Endothelial cell of umbilical vein (primary cell): Measurements from ENCODE around the gene PHYH.

Source experiments
- EZH2 ChIP-seq: IDR thresholded peaks from 2 replicates; pipeline ENCODE4 v1.6.1; 2012; ENCODE audit warnings: borderline replicate concordance, low read depth, mild to moderate bottlenecking, moderate library complexity, low read length, inconsistent platforms; ENCODE audit not compliant: severe bottlenecking
- GATA2 ChIP-seq: IDR thresholded peaks from 2 replicates; pipeline ENCODE4 v1.7.0; 2011; ENCODE audit warnings: low read depth, mild to moderate bottlenecking, moderate library complexity, mixed read lengths, low read length; ENCODE audit not compliant: insufficient read length, insufficient read depth
- JUN ChIP-seq: IDR thresholded peaks from 2 replicates; pipeline ENCODE4 v1.6.1; 2011; ENCODE audit warnings: borderline replicate concordance, low read depth; ENCODE audit not compliant: insufficient read length, insufficient read depth
- MAX ChIP-seq: IDR thresholded peaks from 2 replicates; pipeline ENCODE4 v1.6.1; 2011; ENCODE audit not compliant: insufficient read depth, insufficient read length
- MYC ChIP-seq: IDR thresholded peaks from one replicate; pipeline ENCODE4 v1.6.1; 2011; ENCODE audit warnings: mild to moderate bottlenecking, low read depth, low read length
- POLR2A ChIP-seq: IDR thresholded peaks from 2 replicates; pipeline ENCODE4 v1.6.1; 2012; ENCODE audit warnings: low read depth, mild to moderate bottlenecking, control low read depth, low read length
- POLR2AphosphoS5 ChIP-seq: IDR thresholded peaks from 2 replicates; pipeline ENCODE4 v1.6.1; 2012; ENCODE audit warnings: low read depth, mild to moderate bottlenecking, control low read depth, low read length, moderate library complexity; ENCODE audit not compliant: insufficient read depth
- TF ChIP-seq, protein P1 (sequence below), 2 donors: IDR thresholded peaks; 1 replicate in 1 of 2; 2 replicates in 1 of 2; pipeline ENCODE4 v1.5.1; 2011; ENCODE audit warnings: low read length in 2 of 2, mild to moderate bottlenecking in 2 of 2, moderate library complexity in 2 of 2, control low read depth in 1 of 2, inconsistent platforms in 1 of 2, low read depth in 1 of 2; ENCODE audit not compliant: insufficient read depth in 1 of 2; ENCODE audit errors: extremely low read depth in 1 of 2

GRCh38 chr10:13321576-13321975, 21.7 kb upstream of the PHYH start:
- no peak for TF ChIP-seq POLR2A
- TF ChIP-seq MAX = no peak
- TF ChIP-seq GATA2 = no peak
- TF ChIP-seq, protein P1, sequence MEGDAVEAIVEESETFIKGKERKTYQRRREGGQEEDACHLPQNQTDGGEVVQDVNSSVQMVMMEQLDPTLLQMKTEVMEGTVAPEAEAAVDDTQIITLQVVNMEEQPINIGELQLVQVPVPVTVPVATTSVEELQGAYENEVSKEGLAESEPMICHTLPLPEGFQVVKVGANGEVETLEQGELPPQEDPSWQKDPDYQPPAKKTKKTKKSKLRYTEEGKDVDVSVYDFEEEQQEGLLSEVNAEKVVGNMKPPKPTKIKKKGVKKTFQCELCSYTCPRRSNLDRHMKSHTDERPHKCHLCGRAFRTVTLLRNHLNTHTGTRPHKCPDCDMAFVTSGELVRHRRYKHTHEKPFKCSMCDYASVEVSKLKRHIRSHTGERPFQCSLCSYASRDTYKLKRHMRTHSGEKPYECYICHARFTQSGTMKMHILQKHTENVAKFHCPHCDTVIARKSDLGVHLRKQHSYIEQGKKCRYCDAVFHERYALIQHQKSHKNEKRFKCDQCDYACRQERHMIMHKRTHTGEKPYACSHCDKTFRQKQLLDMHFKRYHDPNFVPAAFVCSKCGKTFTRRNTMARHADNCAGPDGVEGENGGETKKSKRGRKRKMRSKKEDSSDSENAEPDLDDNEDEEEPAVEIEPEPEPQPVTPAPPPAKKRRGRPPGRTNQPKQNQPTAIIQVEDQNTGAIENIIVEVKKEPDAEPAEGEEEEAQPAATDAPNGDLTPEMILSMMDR (IDR thresholded peaks at IDR 0.05; ENCODE audit: extremely low read depth in 1 of 2, insufficient read depth in 1 of 2, low read depth in 1 of 2, low read length in 2 of 2) = no peak
- TF ChIP-seq MYC = no peak
- TF ChIP-seq POLR2AphosphoS5 = no peak
- no peak for TF ChIP-seq JUN
- no peak for TF ChIP-seq EZH2
